ENCODE data around the gene SHCBP1.

- TF ChIP-seq CTCF (conservative IDR thresholded peaks at IDR 0.05 in 1 of 2, IDR thresholded peaks at IDR 0.05 in 1 of 2; ENCODE audit: low read depth in 1 of 2, low read length in 2 of 2) (no peak), EZH2 (IDR thresholded peaks at IDR 0.05; ENCODE audit: low read length, missing control alignments) (no peak)
These were observed 48.0 kb downstream of the SHCBP1 start for GRCh38 chr16:46573008-46573833.
